ENCODE data around the gene WIPI1.

The WIPI1 gene

GRCh38 chr17:68424203-68424602 is 33.1 kb downstream of the WIPI1 start:
- no peak overlapping the region for H3K4ac ChIP-seq (ENCODE audit: low read depth, low read length)
- no peak overlapping the region for H4K8ac ChIP-seq (ENCODE audit: low read depth, low read length)
- no peak overlapping the region for H3K4me3 ChIP-seq (ENCODE audit: low read depth, low read length)
- no peak overlapping the region for H4K91ac ChIP-seq (ENCODE audit: low read depth, low read length)
- WGBS (ENCODE audit: extremely low coverage, insufficient coverage, insufficient read length): no CpG with 5 or more reads among the region's 12 CpGs
- H3K27ac ChIP-seq (ENCODE audit: low read depth, low read length): no peak overlapping the region
- no peaks in the 10 kb centered on the region for H3K79me2 ChIP-seq (ENCODE audit: control insufficient read depth, insufficient read depth, low read length, poor library complexity)
- H4K12ac ChIP-seq (ENCODE audit: low read depth, low read length): no peak overlapping the region
- H3K4me1 ChIP-seq (ENCODE audit: control insufficient read depth in 1 of 2, insufficient read depth in 2 of 2, low read length in 2 of 2): no peaks in the 10 kb centered on the region
- no peak for DNase-seq
- H3K18ac ChIP-seq (ENCODE audit: low read length): no peak overlapping the region
- no peak overlapping the region for H3K9ac ChIP-seq (ENCODE audit: low read length)
- peaks cover 46 to 50% of the 10 kb centered on the region in 2 experiments for H3K36me3 ChIP-seq (ENCODE audit: control insufficient read depth in 1 of 2, insufficient read depth in 2 of 2, low read length in 2 of 2)
- H3K23ac ChIP-seq (ENCODE audit: low read length): no peak overlapping the region
- H2BK120ac ChIP-seq (ENCODE audit: insufficient read depth, low read length, poor library complexity): no peak overlapping the region
- H3K14ac ChIP-seq (ENCODE audit: low read length): no peak overlapping the region
- no peaks in the 10 kb centered on the region for H3K27me3 ChIP-seq (ENCODE audit: insufficient read depth, low read length)
- no peak overlapping the region for H2BK5ac ChIP-seq (ENCODE audit: low read depth, low read length, poor library complexity)
- no peak overlapping the region for H3K4me2 ChIP-seq (ENCODE audit: low read length)
- H3K79me1 ChIP-seq (ENCODE audit: low read length): no peaks in the 10 kb centered on the region
- H2BK12ac ChIP-seq (ENCODE audit: low read length): no peak overlapping the region
- peaks cover 2% of the 10 kb centered on the region for H3K9me3 ChIP-seq (ENCODE audit: insufficient read depth, low read depth, low read length)
- H2AK5ac ChIP-seq (ENCODE audit: low read length): no peak overlapping the region
- H2AFZ ChIP-seq (ENCODE audit: insufficient read depth, low read length, poor library complexity): no peak overlapping the region

GRCh38 chr17:68423251-68423650 is 34.0 kb downstream of the WIPI1 start:
- Histone ChIP-seq H3K4me3 (ENCODE audit: low read depth, low read length) (no peak overlapping the region), H3K27ac (ENCODE audit: low read depth, low read length) (no peak overlapping the region), H2BK12ac (ENCODE audit: low read length) (no peak overlapping the region), H3K4ac (ENCODE audit: low read depth, low read length) (no peak overlapping the region), H3K79me1 (ENCODE audit: low read length) (no peaks in the 10 kb centered on the region), H3K27me3 (ENCODE audit: insufficient read depth, low read length) (no peaks in the 10 kb centered on the region), H3K4me1 (ENCODE audit: control insufficient read depth in 1 of 2, insufficient read depth in 2 of 2, low read length in 2 of 2) (no peaks in the 10 kb centered on the region), H2BK5ac (ENCODE audit: low read depth, low read length, poor library complexity) (no peak overlapping the region), H3K79me2 (ENCODE audit: control insufficient read depth, insufficient read depth, low read length, poor library complexity) (no peaks in the 10 kb centered on the region), H3K18ac (ENCODE audit: low read length) (no peak overlapping the region), H3K36me3 (ENCODE audit: control insufficient read depth in 1 of 2, insufficient read depth in 2 of 2, low read length in 2 of 2) (peaks cover 38 to 42% of the 10 kb centered on the region in 2 experiments), H3K14ac (ENCODE audit: low read length) (no peak overlapping the region), H2AK5ac (ENCODE audit: low read length) (no peak overlapping the region), H3K23ac (ENCODE audit: low read length) (peak overlapping the region; percentile 40), H3K9me3 (ENCODE audit: insufficient read depth, low read depth, low read length) (peaks cover 2% of the 10 kb centered on the region), H2AFZ (ENCODE audit: insufficient read depth, low read length, poor library complexity) (no peak overlapping the region), H4K12ac (ENCODE audit: low read depth, low read length) (no peak overlapping the region), H2BK120ac (ENCODE audit: insufficient read depth, low read length, poor library complexity) (no peak overlapping the region), H3K9ac (ENCODE audit: low read length) (no peak overlapping the region), H4K8ac (ENCODE audit: low read depth, low read length) (no peak overlapping the region), H4K91ac (ENCODE audit: low read depth, low read length) (no peak overlapping the region), H3K4me2 (ENCODE audit: low read length) (no peak overlapping the region)
- no CpG with 5 or more reads among the region's 3 CpGs for WGBS (ENCODE audit: extremely low coverage, insufficient coverage, insufficient read length)
- DNase-seq: no peak

- Histone ChIP-seq H3K36me3 (ENCODE audit: control insufficient read depth in 1 of 2, insufficient read depth in 2 of 2, low read length in 2 of 2) (peaks cover 34 to 40% of the 10 kb centered on the region in 2 experiments), H4K8ac (ENCODE audit: low read depth, low read length) (no peak overlapping the region), H2AFZ (ENCODE audit: insufficient read depth, low read length, poor library complexity) (no peak overlapping the region), H4K91ac (ENCODE audit: low read depth, low read length) (no peak overlapping the region), H3K79me2 (ENCODE audit: control insufficient read depth, insufficient read depth, low read length, poor library complexity) (no peaks in the 10 kb centered on the region), H3K4me3 (ENCODE audit: low read depth, low read length) (no peak overlapping the region), H3K4me1 (ENCODE audit: control insufficient read depth in 1 of 2, insufficient read depth in 2 of 2, low read length in 2 of 2) (no peaks in the 10 kb centered on the region), H3K27ac (ENCODE audit: low read depth, low read length) (no peak overlapping the region), H4K12ac (ENCODE audit: low read depth, low read length) (no peak overlapping the region), H2BK5ac (ENCODE audit: low read depth, low read length, poor library complexity) (no peak overlapping the region), H3K79me1 (ENCODE audit: low read length) (no peaks in the 10 kb centered on the region), H3K14ac (ENCODE audit: low read length) (no peak overlapping the region), H3K4ac (ENCODE audit: low read depth, low read length) (no peak overlapping the region), H3K27me3 (ENCODE audit: insufficient read depth, low read length) (no peaks in the 10 kb centered on the region), H2AK5ac (ENCODE audit: low read length) (no peak overlapping the region), H3K18ac (ENCODE audit: low read length) (no peak overlapping the region), H2BK120ac (ENCODE audit: insufficient read depth, low read length, poor library complexity) (no peak overlapping the region), H2BK12ac (ENCODE audit: low read length) (no peak overlapping the region), H3K4me2 (ENCODE audit: low read length) (no peak overlapping the region), H3K23ac (ENCODE audit: low read length) (no peak overlapping the region), H3K9me3 (ENCODE audit: insufficient read depth, low read depth, low read length) (peaks cover 2% of the 10 kb centered on the region), H3K9ac (ENCODE audit: low read length) (no peak overlapping the region)
- WGBS (ENCODE audit: extremely low coverage, insufficient coverage, insufficient read length): no CpG with 5 or more reads among the region's 8 CpGs
- no peak for DNase-seq
Observed at GRCh38 chr17:68422821-68423220, 34.5 kb downstream of the WIPI1 start.

GRCh38 chr17:68421486-68421885 is 35.8 kb downstream of the WIPI1 start:
- H3K4ac ChIP-seq (ENCODE audit: low read depth, low read length): no peak overlapping the region
- H3K79me2 ChIP-seq (ENCODE audit: control insufficient read depth, insufficient read depth, low read length, poor library complexity): no peaks in the 10 kb centered on the region
- no peak overlapping the region for H3K14ac ChIP-seq (ENCODE audit: low read length)
- no peak overlapping the region for H4K12ac ChIP-seq (ENCODE audit: low read depth, low read length)
- no peak overlapping the region for H3K4me3 ChIP-seq (ENCODE audit: low read depth, low read length)
- H3K18ac ChIP-seq (ENCODE audit: low read length): no peak overlapping the region
- H3K36me3 ChIP-seq (ENCODE audit: control insufficient read depth in 1 of 2, insufficient read depth in 2 of 2, low read length in 2 of 2): peaks cover 29 to 30% of the 10 kb centered on the region in 2 experiments
- H2BK12ac ChIP-seq (ENCODE audit: low read length): no peak overlapping the region
- DNase-seq: no peak
- no peak overlapping the region for H2BK5ac ChIP-seq (ENCODE audit: low read depth, low read length, poor library complexity)
- no peak overlapping the region for H3K23ac ChIP-seq (ENCODE audit: low read length)
- no peak overlapping the region for H2AFZ ChIP-seq (ENCODE audit: insufficient read depth, low read length, poor library complexity)
- no peak overlapping the region for H4K91ac ChIP-seq (ENCODE audit: low read depth, low read length)
- H4K8ac ChIP-seq (ENCODE audit: low read depth, low read length): no peak overlapping the region
- H3K79me1 ChIP-seq (ENCODE audit: low read length): no peaks in the 10 kb centered on the region
- no peaks in the 10 kb centered on the region for H3K4me1 ChIP-seq (ENCODE audit: control insufficient read depth in 1 of 2, insufficient read depth in 2 of 2, low read length in 2 of 2)
- H3K27ac ChIP-seq (ENCODE audit: low read depth, low read length): no peak overlapping the region
- no CpG with 5 or more reads among the region's 9 CpGs for WGBS (ENCODE audit: extremely low coverage, insufficient coverage, insufficient read length)
- H2AK5ac ChIP-seq (ENCODE audit: low read length): no peak overlapping the region
- no peaks in the 10 kb centered on the region for H3K27me3 ChIP-seq (ENCODE audit: insufficient read depth, low read length)
- no peak overlapping the region for H3K4me2 ChIP-seq (ENCODE audit: low read length)
- H3K9me3 ChIP-seq (ENCODE audit: insufficient read depth, low read depth, low read length): peaks cover 2% of the 10 kb centered on the region
- no peak overlapping the region for H2BK120ac ChIP-seq (ENCODE audit: insufficient read depth, low read length, poor library complexity)
- H3K9ac ChIP-seq (ENCODE audit: low read length): no peak overlapping the region
